ENCODE data around the gene PDK2. TPM values are rescaled to one million over a fixed set of nuclear protein-coding genes. Genes with fewer than 3 reads are reported as not detected.
A peak's percentile ranks its signal among the peaks of the same experiment; 100 is the strongest.

Gene PDK2
- total RNA-seq, 4 donors from 2014 or later: 31.6 to 70.6 (median 58.1) TPM

- peaks cover 0 to 54% of the 10 kb centered on the region in 2 donors for H3K36me3 ChIP-seq
- WGBS, 2 donors (ENCODE audit: low coverage in 1 of 2): 60 to 82% methylated on average over 2 of the region's 10 CpGs
- no peak for TF ChIP-seq EP300 (IDR thresholded peaks at IDR 0.05)
- no peak for TF ChIP-seq POLR2A (IDR thresholded peaks at IDR 0.05)
- TF ChIP-seq, protein P1, sequence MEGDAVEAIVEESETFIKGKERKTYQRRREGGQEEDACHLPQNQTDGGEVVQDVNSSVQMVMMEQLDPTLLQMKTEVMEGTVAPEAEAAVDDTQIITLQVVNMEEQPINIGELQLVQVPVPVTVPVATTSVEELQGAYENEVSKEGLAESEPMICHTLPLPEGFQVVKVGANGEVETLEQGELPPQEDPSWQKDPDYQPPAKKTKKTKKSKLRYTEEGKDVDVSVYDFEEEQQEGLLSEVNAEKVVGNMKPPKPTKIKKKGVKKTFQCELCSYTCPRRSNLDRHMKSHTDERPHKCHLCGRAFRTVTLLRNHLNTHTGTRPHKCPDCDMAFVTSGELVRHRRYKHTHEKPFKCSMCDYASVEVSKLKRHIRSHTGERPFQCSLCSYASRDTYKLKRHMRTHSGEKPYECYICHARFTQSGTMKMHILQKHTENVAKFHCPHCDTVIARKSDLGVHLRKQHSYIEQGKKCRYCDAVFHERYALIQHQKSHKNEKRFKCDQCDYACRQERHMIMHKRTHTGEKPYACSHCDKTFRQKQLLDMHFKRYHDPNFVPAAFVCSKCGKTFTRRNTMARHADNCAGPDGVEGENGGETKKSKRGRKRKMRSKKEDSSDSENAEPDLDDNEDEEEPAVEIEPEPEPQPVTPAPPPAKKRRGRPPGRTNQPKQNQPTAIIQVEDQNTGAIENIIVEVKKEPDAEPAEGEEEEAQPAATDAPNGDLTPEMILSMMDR (IDR thresholded peaks at IDR 0.05): peak; percentile 93 to 98 (median 94)
- peak; percentile 83 for ATAC-seq
- H3K27ac ChIP-seq: peak overlapping the region in 1 of 4 donors; percentile 50
- H3K4me3 ChIP-seq: no peak overlapping the region
- H3K27me3 ChIP-seq: no peaks in the 10 kb centered on the region
- no peaks in the 10 kb centered on the region for H3K4me1 ChIP-seq
- no peaks in the 10 kb centered on the region for H3K9me3 ChIP-seq
These were observed 7.8 kb upstream of the PDK2 start for GRCh38 chr17:50087246-50087911.

GRCh38 chr17:50087912-50088405 is 7.2 kb upstream of the PDK2 start:
- TF ChIP-seq, protein P1 (IDR thresholded peaks at IDR 0.05): no peak
- no peak for TF ChIP-seq EP300 (IDR thresholded peaks at IDR 0.05)
- TF ChIP-seq POLR2AphosphoS5 (IDR thresholded peaks at IDR 0.05): no peak
- TF ChIP-seq POLR2A (IDR thresholded peaks at IDR 0.05): no peak
- ATAC-seq: peak; percentile 10
- no peak overlapping the region for H3K4me3 ChIP-seq
- no peaks in the 10 kb centered on the region for H3K27me3 ChIP-seq
- H3K36me3 ChIP-seq: peaks cover 0 to 48% of the 10 kb centered on the region in 2 donors
- no peaks in the 10 kb centered on the region for H3K9me3 ChIP-seq
- WGBS, 2 donors (ENCODE audit: low coverage in 1 of 2): no CpG with 5 or more reads among the region's 19 CpGs
- H3K4me1 ChIP-seq: no peaks in the 10 kb centered on the region
- peak overlapping the region in 1 of 4 donors; percentile 50 for H3K27ac ChIP-seq

- H3K36me3 ChIP-seq: peaks cover 0 to 43% of the 10 kb centered on the region in 2 donors
- no peaks in the 10 kb centered on the region for H3K27me3 ChIP-seq
- TF ChIP-seq POLR2AphosphoS5 (IDR thresholded peaks at IDR 0.05) (no peak), POLR2A (IDR thresholded peaks at IDR 0.05) (no peak), EP300 (IDR thresholded peaks at IDR 0.05) (no peak)
- TF ChIP-seq, protein P1 (IDR thresholded peaks at IDR 0.05): no peak
- H3K27ac ChIP-seq: no peak overlapping the region
- WGBS, 2 donors (ENCODE audit: low coverage in 1 of 2): 78 to 97% methylated on average over 6 to 9 of the region's 25 CpGs
- H3K4me3 ChIP-seq: no peak overlapping the region
- H3K4me1 ChIP-seq: peaks cover 0 to 4% (median 0%) of the 10 kb centered on the region in 3 donors
- no peaks in the 10 kb centered on the region for H3K9me3 ChIP-seq
- no peak for ATAC-seq
These were observed 6.0 kb upstream of the PDK2 start for GRCh38 chr17:50088952-50089825.

DNA sequence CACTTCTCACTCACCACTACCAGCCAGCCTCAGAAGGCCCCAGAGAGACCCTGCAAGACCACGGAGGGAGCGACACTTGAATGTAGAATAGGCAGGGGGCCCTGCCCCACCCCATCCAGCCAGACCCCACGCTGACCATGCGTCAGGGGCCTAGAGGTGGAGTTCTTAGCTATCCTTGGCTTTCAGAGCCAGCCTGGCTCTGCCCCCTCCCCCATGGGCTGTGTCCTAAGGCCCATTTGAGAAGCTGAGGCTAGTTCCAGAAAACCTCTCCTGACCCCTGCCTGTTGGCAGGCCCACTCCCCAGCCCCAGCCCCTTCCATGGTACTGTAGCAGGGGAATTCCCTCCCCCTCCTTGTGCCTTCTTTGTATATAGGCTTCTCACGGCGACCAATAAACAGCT is 5.1 kb upstream of the PDK2 start:
- WGBS, 2 donors (ENCODE audit: low coverage in 1 of 2): 53% methylated on average over 3 of the region's 6 CpGs; no CpG with 5 or more reads in 1 of the 2 donors
- TF ChIP-seq POLR2AphosphoS5 (IDR thresholded peaks at IDR 0.05): no peak
- H3K36me3 ChIP-seq: peaks cover 0 to 36% of the 10 kb centered on the region in 2 donors
- H3K9me3 ChIP-seq: no peaks in the 10 kb centered on the region
- no peak overlapping the region for H3K4me3 ChIP-seq
- H3K27ac ChIP-seq: no peak overlapping the region
- no peaks in the 10 kb centered on the region for H3K27me3 ChIP-seq
- no peak for ATAC-seq
- H3K4me1 ChIP-seq: peaks cover 0 to 12% (median 0%) of the 10 kb centered on the region in 3 donors
